ENCODE data around the gene NUCKS1.

DNA sequence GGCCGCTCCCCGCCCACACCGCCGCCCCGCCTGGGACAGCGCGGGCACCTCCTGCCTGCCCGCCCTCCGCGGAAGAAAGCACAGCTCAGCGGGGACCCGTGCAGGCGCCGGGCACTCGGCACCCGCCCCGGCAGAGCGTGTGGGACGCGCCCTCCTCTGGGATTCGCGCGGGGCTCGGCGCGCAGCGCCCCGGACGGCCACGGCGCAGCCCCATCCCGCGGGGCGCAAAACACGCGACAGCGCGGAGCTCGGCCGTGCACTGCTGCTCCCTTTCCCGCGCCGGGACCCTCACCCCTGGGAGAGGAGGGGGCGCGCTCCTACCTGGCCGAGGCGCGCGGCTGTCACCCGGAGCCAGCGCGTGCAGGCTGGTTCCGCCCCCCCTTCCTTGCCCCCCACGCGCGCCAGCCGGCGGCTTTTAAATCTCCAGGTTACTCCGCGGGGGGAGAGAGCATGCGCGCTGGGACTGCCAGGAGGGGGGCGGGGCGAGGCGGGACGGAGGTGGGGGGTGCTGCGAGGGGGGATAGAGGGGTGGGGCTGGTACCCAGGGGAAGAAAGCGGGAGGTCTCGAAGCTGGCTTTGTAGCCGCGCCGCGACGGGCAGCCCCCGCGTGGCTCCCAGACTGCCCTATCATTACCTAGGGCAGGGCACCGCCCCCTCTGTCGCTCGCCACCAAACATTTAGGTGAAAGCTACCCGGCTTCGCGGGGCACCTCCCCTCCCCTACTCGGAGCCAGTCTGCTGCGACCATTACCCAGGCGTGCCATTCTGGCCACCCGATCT is 69.7 kb downstream of the NUCKS1 start, which contains the start of gene SLC45A3:
- TF ChIP-seq, protein P1, sequence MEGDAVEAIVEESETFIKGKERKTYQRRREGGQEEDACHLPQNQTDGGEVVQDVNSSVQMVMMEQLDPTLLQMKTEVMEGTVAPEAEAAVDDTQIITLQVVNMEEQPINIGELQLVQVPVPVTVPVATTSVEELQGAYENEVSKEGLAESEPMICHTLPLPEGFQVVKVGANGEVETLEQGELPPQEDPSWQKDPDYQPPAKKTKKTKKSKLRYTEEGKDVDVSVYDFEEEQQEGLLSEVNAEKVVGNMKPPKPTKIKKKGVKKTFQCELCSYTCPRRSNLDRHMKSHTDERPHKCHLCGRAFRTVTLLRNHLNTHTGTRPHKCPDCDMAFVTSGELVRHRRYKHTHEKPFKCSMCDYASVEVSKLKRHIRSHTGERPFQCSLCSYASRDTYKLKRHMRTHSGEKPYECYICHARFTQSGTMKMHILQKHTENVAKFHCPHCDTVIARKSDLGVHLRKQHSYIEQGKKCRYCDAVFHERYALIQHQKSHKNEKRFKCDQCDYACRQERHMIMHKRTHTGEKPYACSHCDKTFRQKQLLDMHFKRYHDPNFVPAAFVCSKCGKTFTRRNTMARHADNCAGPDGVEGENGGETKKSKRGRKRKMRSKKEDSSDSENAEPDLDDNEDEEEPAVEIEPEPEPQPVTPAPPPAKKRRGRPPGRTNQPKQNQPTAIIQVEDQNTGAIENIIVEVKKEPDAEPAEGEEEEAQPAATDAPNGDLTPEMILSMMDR (IDR thresholded peaks at IDR 0.05; ENCODE audit: insufficient read depth, low read length, poor library complexity, severe bottlenecking): no peak
- no peak for TF ChIP-seq EZH2phosphoT487 (conservative IDR thresholded peaks at IDR 0.05; ENCODE audit: low read length)
